HepG2 (cell line): Measurements from ENCODE around the gene TANGO6. TPM values are rescaled to one million over a fixed set of nuclear protein-coding genes. Genes with fewer than 3 reads are reported as not detected.

ENCODE experiments used
- ATF1 ChIP-seq: IDR thresholded peaks from 2 replicates; pipeline ENCODE4 v1.6.1; 2016; ENCODE audit warnings: mild to moderate bottlenecking, control low read depth
- JDP2 ChIP-seq: sonication (generic); formaldehyde crosslinking; IDR thresholded peaks from 2 replicates; pipeline ENCODE4 v1.8.1; 2022; ENCODE audit warnings: missing genetic modification reagents, borderline replicate concordance
- KAT8 ChIP-seq: IDR thresholded peaks from 2 replicates; pipeline ENCODE4 v1.6.1; 2016; ENCODE audit warnings: missing genetic modification reagents, missing compliant biosample characterization
- PHB2 ChIP-seq: fragments of 450-650 bp; IDR thresholded peaks from 2 replicates; pipeline ENCODE4 v1.6.1; 2018; ENCODE audit not compliant: partially characterized antibody
- POGZ ChIP-seq: sonication (generic); formaldehyde crosslinking; IDR thresholded peaks from 2 replicates; pipeline ENCODE4 v1.4.0; 2020; ENCODE audit warnings: mild to moderate bottlenecking, missing genetic modification reagents
- RBM22 ChIP-seq: fragments of 200-400 bp; formaldehyde crosslinking; optimal IDR thresholded peaks from 2 replicates; pipeline ENCODE3; 2017; ENCODE audit warnings: mild to moderate bottlenecking, low read length, moderate library complexity
- RELA ChIP-seq: sonication (generic); formaldehyde crosslinking; IDR thresholded peaks from 2 replicates; pipeline ENCODE4 v1.4.0; 2020; ENCODE audit warnings: missing genetic modification reagents
- REPIN1 ChIP-seq: sonication (generic); formaldehyde crosslinking; IDR thresholded peaks from 2 replicates; pipeline ENCODE4 v1.8.0; 2022; ENCODE audit warnings: missing genetic modification reagents, low read depth, mild to moderate bottlenecking, borderline replicate concordance
- RORA ChIP-seq: sonication (generic); formaldehyde crosslinking; IDR thresholded peaks from 2 replicates; pipeline ENCODE4 v1.5.0; 2020; ENCODE audit warnings: mild to moderate bottlenecking, missing genetic modification reagents, moderate library complexity
- SALL1 ChIP-seq: sonication (generic); formaldehyde crosslinking; IDR thresholded peaks from 2 replicates; pipeline ENCODE4 v1.8.0; 2022; ENCODE audit warnings: mild to moderate bottlenecking, missing genetic modification reagents
- SOX13 ChIP-seq, 3 experiments: fragments of 450-650 bp in 1 of 3; sonication (generic) in 1 of 3; formaldehyde crosslinking in 1 of 3; IDR thresholded peaks in 2 of 3; conservative IDR thresholded peaks in 1 of 3; 2 replicates each; pipeline versions ENCODE4 v1.5.0 to v1.6.1; 2016 to 2020; ENCODE audit warnings: antibody characterized with exemption in 1 of 3, mild to moderate bottlenecking in 1 of 3, missing compliant biosample characterization in 1 of 3, missing genetic modification reagents in 1 of 3, moderate library complexity in 1 of 3
- STAT5B ChIP-seq: sonication (generic); formaldehyde crosslinking; IDR thresholded peaks from 2 replicates; pipeline ENCODE4 v1.4.0; 2020; ENCODE audit warnings: missing genetic modification reagents
- TOE1 ChIP-seq: sonication (generic); formaldehyde crosslinking; IDR thresholded peaks from 2 replicates; pipeline ENCODE4 v1.4.0; 2020; ENCODE audit warnings: mild to moderate bottlenecking, missing genetic modification reagents
- ZBTB1 ChIP-seq: sonication (generic); formaldehyde crosslinking; IDR thresholded peaks from 2 replicates; pipeline ENCODE4 v1.4.0; 2020; ENCODE audit warnings: missing genetic modification reagents, borderline replicate concordance
- ZC3H4 ChIP-seq: sonication (generic); formaldehyde crosslinking; IDR thresholded peaks from 2 replicates; pipeline ENCODE4 v1.4.0; 2020; ENCODE audit warnings: missing genetic modification reagents, borderline replicate concordance
- ZFP36L2 ChIP-seq: sonication (generic); formaldehyde crosslinking; IDR thresholded peaks from 2 replicates; pipeline ENCODE4 v1.4.0; 2020; ENCODE audit warnings: missing genetic modification reagents
- ZFP37 ChIP-seq: sonication (generic); formaldehyde crosslinking; IDR thresholded peaks from 2 replicates; pipeline ENCODE4 v1.4.0; 2020; ENCODE audit warnings: missing genetic modification reagents, borderline replicate concordance
- ZNF441 ChIP-seq: sonication (generic); formaldehyde crosslinking; IDR thresholded peaks from 2 replicates; pipeline ENCODE4 v1.7.0; 2021; ENCODE audit warnings: missing genetic modification reagents, borderline replicate concordance
- ZNF552 ChIP-seq: sonication (generic); formaldehyde crosslinking; IDR thresholded peaks from 2 replicates; pipeline ENCODE4 v1.9.0; 2022; ENCODE audit warnings: missing genetic modification reagents, mild to moderate bottlenecking, borderline replicate concordance
- ZNF773 ChIP-seq: sonication (generic); formaldehyde crosslinking; IDR thresholded peaks from 2 replicates; pipeline ENCODE4 v1.4.0; 2020; ENCODE audit warnings: missing genetic modification reagents, borderline replicate concordance
- ZNF879 ChIP-seq: sonication (generic); formaldehyde crosslinking; IDR thresholded peaks from 2 replicates; pipeline ENCODE4 v1.8.1; 2023; ENCODE audit warnings: missing genetic modification reagents
- polyA plus RNA-seq, 8 experiments: library from polyadenylated mRNA; depleted of rRNA in 3 of 8; stranded (reverse) in 7 of 8; unstranded in 1 of 8; fragments of >200 nt; fragmentation: Illumina TruSeq in 4 of 8; extraction: Trizol in 4 of 8; gene quantifications; 2 replicates each; pipeline versions ENCODE4 v1.2.1 to v1.2.3, GENCODE V29; 2011 to 2016; ENCODE audit warnings: low read depth in 4 of 8, missing spikeins in 1 of 8, mixed read lengths in 1 of 8; ENCODE audit not compliant: insufficient read depth in 1 of 8
- total RNA-seq, 5 experiments: library from RNA; depleted of rRNA; stranded (reverse); fragments of >200 nt; fragmentation: Illumina TruSeq; extraction: Trizol; gene quantifications; 2 replicates each; pipeline ENCODE4 v1.2.3, GENCODE V29; 2016; ENCODE audit warnings: low read depth in 1 of 5
- TF ChIP-seq, protein P1 (sequence below): sonication (generic); formaldehyde crosslinking; IDR thresholded peaks from 2 replicates; pipeline ENCODE4 v1.4.0; 2020; ENCODE audit warnings: missing genetic modification reagents, borderline replicate concordance
- TF ChIP-seq, protein P2 (sequence below): IDR thresholded peaks from 2 replicates; pipeline ENCODE4 v1.6.1; 2016; ENCODE audit warnings: low read depth, borderline replicate concordance
- TF ChIP-seq, protein P3 (sequence below): sonication (generic); formaldehyde crosslinking; IDR thresholded peaks from 2 replicates; pipeline ENCODE4 v1.5.1; 2020; ENCODE audit warnings: mild to moderate bottlenecking, missing genetic modification reagents, moderate library complexity
- TF ChIP-seq, protein P4 (sequence below): sonication (generic); formaldehyde crosslinking; IDR thresholded peaks from 2 replicates; pipeline ENCODE4 v1.9.0; 2021; ENCODE audit warnings: missing genetic modification reagents, borderline replicate concordance
- TF ChIP-seq, protein P5 (sequence below): sonication (generic); formaldehyde crosslinking; IDR thresholded peaks from 2 replicates; pipeline ENCODE4 v1.4.0; 2020; ENCODE audit warnings: missing genetic modification reagents

The TANGO6 gene
- total and polyA plus RNA-seq, 2 of the 13 experiments (the other 11 are each of a cell fraction or from before 2014, with no cell fraction given): 7.2 to 13.3 TPM

DNA sequence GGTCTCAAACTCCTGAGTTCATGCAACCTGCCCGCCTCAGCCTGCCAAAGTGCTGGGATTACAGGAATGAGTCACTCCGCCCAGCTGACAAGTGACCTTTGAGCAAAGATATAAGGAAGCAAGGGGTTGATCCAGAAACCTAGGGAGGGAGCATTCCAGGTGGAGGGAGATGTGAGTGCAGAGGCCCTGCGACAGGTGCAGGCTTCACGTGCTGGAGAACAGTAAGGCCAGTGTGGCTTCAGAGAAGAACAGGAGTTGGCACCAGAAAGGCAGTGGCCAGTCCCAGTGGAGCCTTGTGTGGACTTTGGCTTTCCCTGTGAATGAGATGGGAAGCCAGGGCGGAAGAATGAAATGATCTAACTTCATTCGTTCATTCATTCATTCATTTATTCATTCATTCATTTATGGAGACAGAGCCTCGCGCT lies 188.6 kb downstream of the TANGO6 start (continued):
- no peak for TF ChIP-seq JDP2 (CRISPR knock-in tag)
- no peak for TF ChIP-seq ZBTB1 (CRISPR knock-in tag)
- TF ChIP-seq STAT5B (CRISPR knock-in tag): no peak
- no peak for TF ChIP-seq REPIN1 (CRISPR knock-in tag)
- peak; percentile 69 for TF ChIP-seq SALL1 (CRISPR knock-in tag)
- no peak for TF ChIP-seq ZNF552 (CRISPR knock-in tag)
- TF ChIP-seq ZNF441 (CRISPR knock-in tag): no peak
- no peak for TF ChIP-seq ATF1
- TF ChIP-seq, protein P1, sequence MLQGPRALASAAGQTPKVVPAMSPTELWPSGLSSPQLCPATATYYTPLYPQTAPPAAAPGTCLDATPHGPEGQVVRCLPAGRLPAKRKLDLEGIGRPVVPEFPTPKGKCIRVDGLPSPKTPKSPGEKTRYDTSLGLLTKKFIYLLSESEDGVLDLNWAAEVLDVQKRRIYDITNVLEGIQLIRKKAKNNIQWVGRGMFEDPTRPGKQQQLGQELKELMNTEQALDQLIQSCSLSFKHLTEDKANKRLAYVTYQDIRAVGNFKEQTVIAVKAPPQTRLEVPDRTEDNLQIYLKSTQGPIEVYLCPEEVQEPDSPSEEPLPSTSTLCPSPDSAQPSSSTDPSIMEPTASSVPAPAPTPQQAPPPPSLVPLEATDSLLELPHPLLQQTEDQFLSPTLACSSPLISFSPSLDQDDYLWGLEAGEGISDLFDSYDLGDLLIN (CRISPR knock-in tag): no peak
- no peak for TF ChIP-seq RELA
- TF ChIP-seq POGZ (CRISPR knock-in tag): 0 out of 2 replicates have a peak, but pooled peaks have one; percentile 37
- no peak for TF ChIP-seq ZNF773 (CRISPR knock-in tag)
- no peak for TF ChIP-seq PHB2
- no peak for TF ChIP-seq SOX13 (IDR thresholded peaks at IDR 0.05)
- peak in 1 of 2 experiments; percentile 49; a peak in 1 of 4 replicates for TF ChIP-seq SOX13 (CRISPR knock-in tag; conservative IDR thresholded peaks at IDR 0.05 in 1 of 2, IDR thresholded peaks at IDR 0.05 in 1 of 2)
- TF ChIP-seq, protein P2, sequence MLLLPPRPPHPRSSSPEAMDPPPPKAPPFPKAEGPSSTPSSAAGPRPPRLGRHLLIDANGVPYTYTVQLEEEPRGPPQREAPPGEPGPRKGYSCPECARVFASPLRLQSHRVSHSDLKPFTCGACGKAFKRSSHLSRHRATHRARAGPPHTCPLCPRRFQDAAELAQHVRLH (CRISPR knock-in tag): peak; percentile 71; the same call in 1 of the 2 replicates
- no peak for TF ChIP-seq ZFP36L2 (CRISPR knock-in tag)
- no peak for TF ChIP-seq ZFP37
- TF ChIP-seq, protein P3, sequence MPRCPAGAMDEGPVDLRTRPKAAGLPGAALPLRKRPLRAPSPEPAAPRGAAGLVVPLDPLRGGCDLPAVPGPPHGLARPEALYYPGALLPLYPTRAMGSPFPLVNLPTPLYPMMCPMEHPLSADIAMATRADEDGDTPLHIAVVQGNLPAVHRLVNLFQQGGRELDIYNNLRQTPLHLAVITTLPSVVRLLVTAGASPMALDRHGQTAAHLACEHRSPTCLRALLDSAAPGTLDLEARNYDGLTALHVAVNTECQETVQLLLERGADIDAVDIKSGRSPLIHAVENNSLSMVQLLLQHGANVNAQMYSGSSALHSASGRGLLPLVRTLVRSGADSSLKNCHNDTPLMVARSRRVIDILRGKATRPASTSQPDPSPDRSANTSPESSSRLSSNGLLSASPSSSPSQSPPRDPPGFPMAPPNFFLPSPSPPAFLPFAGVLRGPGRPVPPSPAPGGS: no peak
- TF ChIP-seq RORA (CRISPR knock-in tag): no peak
- no peak for TF ChIP-seq TOE1 (CRISPR knock-in tag)
- TF ChIP-seq, protein P4, sequence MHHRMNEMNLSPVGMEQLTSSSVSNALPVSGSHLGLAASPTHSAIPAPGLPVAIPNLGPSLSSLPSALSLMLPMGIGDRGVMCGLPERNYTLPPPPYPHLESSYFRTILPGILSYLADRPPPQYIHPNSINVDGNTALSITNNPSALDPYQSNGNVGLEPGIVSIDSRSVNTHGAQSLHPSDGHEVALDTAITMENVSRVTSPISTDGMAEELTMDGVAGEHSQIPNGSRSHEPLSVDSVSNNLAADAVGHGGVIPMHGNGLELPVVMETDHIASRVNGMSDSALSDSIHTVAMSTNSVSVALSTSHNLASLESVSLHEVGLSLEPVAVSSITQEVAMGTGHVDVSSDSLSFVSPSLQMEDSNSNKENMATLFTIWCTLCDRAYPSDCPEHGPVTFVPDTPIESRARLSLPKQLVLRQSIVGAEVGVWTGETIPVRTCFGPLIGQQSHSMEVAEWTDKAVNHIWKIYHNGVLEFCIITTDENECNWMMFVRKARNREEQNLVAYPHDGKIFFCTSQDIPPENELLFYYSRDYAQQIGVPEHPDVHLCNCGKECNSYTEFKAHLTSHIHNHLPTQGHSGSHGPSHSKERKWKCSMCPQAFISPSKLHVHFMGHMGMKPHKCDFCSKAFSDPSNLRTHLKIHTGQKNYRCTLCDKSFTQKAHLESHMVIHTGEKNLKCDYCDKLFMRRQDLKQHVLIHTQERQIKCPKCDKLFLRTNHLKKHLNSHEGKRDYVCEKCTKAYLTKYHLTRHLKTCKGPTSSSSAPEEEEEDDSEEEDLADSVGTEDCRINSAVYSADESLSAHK: no peak
- TF ChIP-seq, protein P5, sequence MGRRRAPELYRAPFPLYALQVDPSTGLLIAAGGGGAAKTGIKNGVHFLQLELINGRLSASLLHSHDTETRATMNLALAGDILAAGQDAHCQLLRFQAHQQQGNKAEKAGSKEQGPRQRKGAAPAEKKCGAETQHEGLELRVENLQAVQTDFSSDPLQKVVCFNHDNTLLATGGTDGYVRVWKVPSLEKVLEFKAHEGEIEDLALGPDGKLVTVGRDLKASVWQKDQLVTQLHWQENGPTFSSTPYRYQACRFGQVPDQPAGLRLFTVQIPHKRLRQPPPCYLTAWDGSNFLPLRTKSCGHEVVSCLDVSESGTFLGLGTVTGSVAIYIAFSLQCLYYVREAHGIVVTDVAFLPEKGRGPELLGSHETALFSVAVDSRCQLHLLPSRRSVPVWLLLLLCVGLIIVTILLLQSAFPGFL (CRISPR knock-in tag): no peak
- TF ChIP-seq ZC3H4 (CRISPR knock-in tag): no peak
- 0 out of 2 replicates have a peak, but pooled peaks have one; percentile 34 for TF ChIP-seq KAT8 (CRISPR knock-in tag)
- TF ChIP-seq RBM22: no peak
- no peak for TF ChIP-seq ZNF879 (CRISPR knock-in tag)
